Thymus (tissue), 11 donors: ENCODE results near the gene POMT2. TPM values are rescaled to one million over a fixed set of nuclear protein-coding genes. Genes with fewer than 3 reads are reported as not detected.
"Not testable (repeated sequence)": the region's sequence is repeated elsewhere in the genome, so short reads cannot be mapped to it uniquely, and the experiment has no call there.

ENCODE experiments used
- DNase-seq, 9 donors: peaks; one replicate each; pipeline ENCODE4 v3.0.0-alpha.2; 2013; ENCODE audit warnings: low spot score in 9 of 9, low read depth in 6 of 9, missing footprints in 1 of 9
- H3K27ac ChIP-seq, 2 donors: one replicate each; pipeline ENCODE4 v1.5.1; 2013; ENCODE audit warnings: control low read depth in 1 of 2, low read depth in 1 of 2, low read length in 1 of 2, mild to moderate bottlenecking in 1 of 2, moderate library complexity in 1 of 2
- H3K27me3 ChIP-seq, 2 donors: one replicate each; pipeline ENCODE4 v1.5.1; 2013; ENCODE audit warnings: low read length in 1 of 2; ENCODE audit not compliant: control insufficient read depth in 2 of 2, insufficient read depth in 1 of 2
- H3K36me3 ChIP-seq, 2 donors: one replicate each; pipeline ENCODE4 v1.5.1; 2013; ENCODE audit warnings: low read length in 1 of 2, mild to moderate bottlenecking in 1 of 2, moderate library complexity in 1 of 2; ENCODE audit not compliant: control insufficient read depth in 2 of 2, insufficient read depth in 2 of 2
- H3K4me1 ChIP-seq, 2 donors: one replicate each; pipeline ENCODE4 v1.5.1; 2013; ENCODE audit warnings: low read length in 2 of 2; ENCODE audit not compliant: control insufficient read depth in 2 of 2, insufficient read depth in 2 of 2
- H3K4me3 ChIP-seq, 2 donors: one replicate each; pipeline ENCODE4 v1.5.1; 2013; ENCODE audit warnings: low read length in 2 of 2, control low read depth in 1 of 2, mild to moderate bottlenecking in 1 of 2
- H3K9me3 ChIP-seq, 2 donors: one replicate each; pipeline ENCODE4 v1.5.1; 2013; ENCODE audit warnings: low read length in 1 of 2, mild to moderate bottlenecking in 1 of 2; ENCODE audit not compliant: control insufficient read depth in 2 of 2, insufficient read depth in 1 of 2
- WGBS: extraction: QIAGEN DNeasy Blood & Tissue Kit; methylation state at CpG from one replicate; pipeline ENCODE4 v1.1.7; 2013; 5-methylcytosine and 5-hydroxymethylcytosine counted together
- polyA plus RNA-seq: library from polyadenylated mRNA; stranded (reverse); fragments of 200-250 nt; gene quantifications from one replicate; pipeline ENCODE4 v1.2.3, GENCODE V29; 2013
- total RNA-seq: library from RNA; stranded (reverse); fragments of 120-200 nt; gene quantifications from one replicate; pipeline ENCODE4 v1.2.4, GENCODE V29; 2013
- donor health status: healthy.

The POMT2 gene
- total and polyA plus RNA-seq, 2 donors = 3.5 to 11.1 TPM

- Histone ChIP-seq H3K4me3 (no peak overlapping the region), H3K9me3 (no peaks in the 10 kb centered on the region), H3K36me3 (peaks cover 0 to 2% of the 10 kb centered on the region in 2 donors), H3K4me1 (peaks cover 0 to 3% of the 10 kb centered on the region in 2 donors), H3K27ac (no peak overlapping the region), H3K27me3 (no peaks in the 10 kb centered on the region)
- DNase-seq = no peak
- 95% methylated on average over 8 of the region's 8 CpGs for WGBS
These were observed 23.8 kb downstream of the POMT2 start for GRCh38 chr14:77296906-77297305.

- Histone ChIP-seq H3K27me3 (no peaks in the 10 kb centered on the region), H3K4me3 (no peak overlapping the region), H3K27ac (no peak overlapping the region), H3K9me3 (no peaks in the 10 kb centered on the region), H3K36me3 (peaks cover 0 to 2% of the 10 kb centered on the region in 2 donors), H3K4me1 (no peaks in the 10 kb centered on the region)
- 91% methylated on average over 13 of the region's 13 CpGs for WGBS
- no peak for DNase-seq
These were observed 24.5 kb downstream of the POMT2 start for GRCh38 chr14:77296155-77296554.

GRCh38 chr14:77290705-77291104 lies 30.0 kb downstream of the POMT2 start:
- no peaks in the 10 kb centered on the region for H3K9me3 ChIP-seq
- no peak overlapping the region for H3K27ac ChIP-seq
- no peak for DNase-seq
- H3K36me3 ChIP-seq = peaks cover 0 to under 1% of the 10 kb centered on the region in 2 donors
- 97% methylated on average over 4 of the region's 4 CpGs for WGBS
- no peaks in the 10 kb centered on the region for H3K4me1 ChIP-seq
- no peak overlapping the region for H3K4me3 ChIP-seq
- H3K27me3 ChIP-seq = no peaks in the 10 kb centered on the region

GRCh38 chr14:77286576-77286975 lies 34.1 kb downstream of the POMT2 start:
- H3K4me1 ChIP-seq = no peaks in the 10 kb centered on the region
- no peak for DNase-seq
- H3K4me3 ChIP-seq = no peak overlapping the region
- no peaks in the 10 kb centered on the region for H3K9me3 ChIP-seq
- peaks cover 4 to 9% of the 10 kb centered on the region in 2 donors for H3K36me3 ChIP-seq
- WGBS = 98% methylated on average over 5 of the region's 5 CpGs
- H3K27ac ChIP-seq = no peak overlapping the region
- no peaks in the 10 kb centered on the region for H3K27me3 ChIP-seq

GRCh38 chr14:77284466-77284865 lies 36.2 kb downstream of the POMT2 start:
- Histone ChIP-seq H3K36me3 (peaks cover 4 to 9% of the 10 kb centered on the region in 2 donors), H3K27me3 (no peaks in the 10 kb centered on the region), H3K27ac (no peak overlapping the region), H3K4me1 (no peaks in the 10 kb centered on the region), H3K4me3 (no peak overlapping the region), H3K9me3 (no peaks in the 10 kb centered on the region)
- WGBS = 97% methylated on average over 5 of the region's 5 CpGs
- no peak for DNase-seq

GRCh38 chr14:77284066-77284465 lies 36.6 kb downstream of the POMT2 start:
- no peaks in the 10 kb centered on the region for H3K9me3 ChIP-seq
- no peaks in the 10 kb centered on the region for H3K4me1 ChIP-seq
- no peaks in the 10 kb centered on the region for H3K27me3 ChIP-seq
- DNase-seq = no peak
- H3K36me3 ChIP-seq = peaks cover 4 to 9% of the 10 kb centered on the region in 2 donors
- no peak overlapping the region for H3K27ac ChIP-seq
- 95% methylated on average over 4 of the region's 4 CpGs for WGBS
- no peak overlapping the region for H3K4me3 ChIP-seq

GRCh38 chr14:77281852-77282410 lies 38.8 kb downstream of the POMT2 start:
- DNase-seq = no peak
- no peak overlapping the region for H3K4me3 ChIP-seq
- H3K27me3 ChIP-seq = no peaks in the 10 kb centered on the region
- H3K27ac ChIP-seq = no peak overlapping the region
- peaks cover 4 to 9% of the 10 kb centered on the region in 2 donors for H3K36me3 ChIP-seq
- H3K9me3 ChIP-seq = no peaks in the 10 kb centered on the region
- 96% methylated on average over 6 of the region's 6 CpGs for WGBS
- H3K4me1 ChIP-seq = no peaks in the 10 kb centered on the region

- WGBS = 97% methylated on average over 4 of the region's 4 CpGs
- H3K27me3 ChIP-seq, H3K9me3 ChIP-seq, H3K4me3 ChIP-seq, H3K27ac ChIP-seq, H3K36me3 ChIP-seq, H3K4me1 ChIP-seq, DNase-seq: not testable (repeated sequence)
These were observed 39.8 kb downstream of the POMT2 start for GRCh38 chr14:77280921-77281320.

- 92% methylated on average over 13 of the region's 13 CpGs for WGBS
- no peaks in the 10 kb centered on the region for H3K4me1 ChIP-seq
- no peaks in the 10 kb centered on the region for H3K9me3 ChIP-seq
- H3K4me3 ChIP-seq = no peak overlapping the region
- H3K27me3 ChIP-seq = no peaks in the 10 kb centered on the region
- H3K36me3 ChIP-seq = peaks cover 0 to 4% of the 10 kb centered on the region in 2 donors
- no peak for DNase-seq
- no peak overlapping the region for H3K27ac ChIP-seq
These were observed 41.0 kb downstream of the POMT2 start for GRCh38 chr14:77279719-77280118.
